HL-60 (cell line): ENCODE measurements around the gene PARL.

Experiments
- DNase-seq, 2 experiments: peaks; one replicate each; pipeline ENCODE4 v3.0.0-alpha.2; 2010 to 2020; ENCODE audit warnings: low read depth in 1 of 2, low spot score in 1 of 2
- H3K27ac ChIP-seq: fragments of 250-450 bp; sonication (Bioruptor Pico); replicated peaks from 2 replicates; pipeline ENCODE4 v1.5.1; 2020; ENCODE audit warnings: mild to moderate bottlenecking, moderate library complexity
- H3K27me3 ChIP-seq: fragments of 250-450 bp; sonication (Bioruptor Pico); 2 replicates; pipeline ENCODE4 v1.5.1; 2021; ENCODE audit warnings: mild to moderate bottlenecking, moderate library complexity; ENCODE audit not compliant: insufficient read depth, poor library complexity, severe bottlenecking
- H3K4me3 ChIP-seq: replicated peaks from 2 replicates; pipeline ENCODE4 v1.5.1; 2011; ENCODE audit warnings: mild to moderate bottlenecking, control low read depth, low read length; ENCODE audit not compliant: insufficient read depth
- CTCF ChIP-seq: IDR thresholded peaks from one replicate; pipeline ENCODE4 v1.5.1; 2011; ENCODE audit warnings: low read length, control low read depth, inconsistent platforms; ENCODE audit not compliant: insufficient read depth
- GABPA ChIP-seq: IDR thresholded peaks from 2 replicates; pipeline ENCODE4 v1.6.1; 2012; ENCODE audit warnings: low read depth
- POLR2AphosphoS5 ChIP-seq: IDR thresholded peaks from 2 replicates; pipeline ENCODE4 v1.6.1; 2012; ENCODE audit warnings: low read depth
- REST ChIP-seq: IDR thresholded peaks from 2 replicates; pipeline ENCODE4 v1.6.1; 2012; ENCODE audit warnings: low read depth; ENCODE audit not compliant: insufficient replicate concordance
- SPI1 ChIP-seq: IDR thresholded peaks from 2 replicates; pipeline ENCODE4 v1.6.1; 2012; ENCODE audit warnings: low read depth, mild to moderate bottlenecking, borderline replicate concordance

Gene PARL

GRCh38 chr3:183868796-183869195 lies 15.9 kb downstream of the PARL start:
- peak overlapping the region; percentile 53 for H3K27ac ChIP-seq
- no peak overlapping the region for H3K4me3 ChIP-seq
- no peak for TF ChIP-seq REST
- no peak for TF ChIP-seq POLR2AphosphoS5
- no peak for TF ChIP-seq GABPA
- no peak for TF ChIP-seq CTCF
- peak; percentile 96 for TF ChIP-seq SPI1
- no peaks in the 10 kb centered on the region for H3K27me3 ChIP-seq
- DNase-seq = peak in 1 of 2 experiments; percentile 42

- DNase-seq = no peak
- Histone ChIP-seq H3K27me3 (no peaks in the 10 kb centered on the region), H3K27ac (no peak overlapping the region), H3K4me3 (no peak overlapping the region)
- TF ChIP-seq POLR2AphosphoS5 (no peak), CTCF (no peak), GABPA (no peak), REST (no peak), SPI1 (no peak)
These were observed 22.1 kb downstream of the PARL start for GRCh38 chr3:183862610-183863009.

GRCh38 chr3:183857863-183858262 lies 26.8 kb downstream of the PARL start:
- H3K27me3 ChIP-seq = no peaks in the 10 kb centered on the region
- H3K27ac ChIP-seq = no peak overlapping the region
- DNase-seq = no peak
- H3K4me3 ChIP-seq = no peak overlapping the region
- TF ChIP-seq SPI1 = no peak
- TF ChIP-seq POLR2AphosphoS5 = no peak
- TF ChIP-seq CTCF = no peak
- no peak for TF ChIP-seq REST
- no peak for TF ChIP-seq GABPA
